SU-DHL-6 (cell line): ENCODE results near the gene NEK3.
"Not testable (repeated sequence)": the region's sequence is repeated elsewhere in the genome, so short reads cannot be mapped to it uniquely, and the experiment has no call there.

Experiments used
- H2AFZ ChIP-seq: fragments of 200-600 bp; sonication (generic); 2 replicates; pipeline ENCODE4 v1.6.1; 2014; ENCODE audit warnings: low read depth, mild to moderate bottlenecking, moderate library complexity, mixed read lengths, antibody characterized with exemption, low read length; ENCODE audit not compliant: severe bottlenecking
- H3F3A ChIP-seq: fragments of 200-600 bp; shearing (Covaris generic); 2 replicates; pipeline ENCODE4 v1.6.0; 2016; ENCODE audit warnings: antibody characterized with exemption, mild to moderate bottlenecking; ENCODE audit not compliant: insufficient read depth
- H3K27ac ChIP-seq: fragments of 200-600 bp; sonication (generic); 2 replicates; pipeline ENCODE4 v1.5.1; 2016; ENCODE audit warnings: low read depth, mild to moderate bottlenecking, low read length, moderate library complexity, mixed read lengths
- H3K27me3 ChIP-seq: fragments of 200-600 bp; sonication (generic), shearing (Covaris generic); 2 replicates; pipeline ENCODE4 v1.6.0; 2014; ENCODE audit warnings: mild to moderate bottlenecking, low read length
- H3K36me3 ChIP-seq: fragments of 200-600 bp; sonication (generic); 2 replicates; pipeline ENCODE4 v1.6.1; 2014; ENCODE audit warnings: mild to moderate bottlenecking, low read length, mixed read lengths
- H3K4me2 ChIP-seq: fragments of 300-600, 200-600 bp; shearing (Covaris generic), sonication (generic); 2 replicates; pipeline ENCODE4 v1.6.0; 2014; ENCODE audit warnings: low read length, low read depth, mild to moderate bottlenecking; ENCODE audit not compliant: poor library complexity, severe bottlenecking
- H3K4me3 ChIP-seq: fragments of 200-600 bp; sonication (generic); 2 replicates; pipeline ENCODE4 v1.5.1; 2014; ENCODE audit warnings: antibody characterized with exemption, low read length, mild to moderate bottlenecking, mixed read lengths; ENCODE audit not compliant: insufficient read depth, poor library complexity, severe bottlenecking
- H3K79me2 ChIP-seq: fragments of 200-600 bp; sonication (generic); 2 replicates; pipeline ENCODE4 v1.6.1; 2014; ENCODE audit warnings: mild to moderate bottlenecking, low read length, moderate library complexity; ENCODE audit not compliant: insufficient read depth
- H3K9ac ChIP-seq: fragments of 200-600 bp; sonication (generic); 2 replicates; pipeline ENCODE4 v1.7.0; 2014; ENCODE audit warnings: mild to moderate bottlenecking, low read length
- H3K9me2 ChIP-seq: fragments of 200-600 bp; sonication (generic); replicated peaks from 2 replicates; pipeline ENCODE4 v1.6.1; 2014; ENCODE audit warnings: low read length; ENCODE audit not compliant: insufficient read depth
- H3K9me3 ChIP-seq: fragments of 200-600 bp; sonication (generic); 2 replicates; pipeline ENCODE4 v1.6.1; 2014; ENCODE audit warnings: low read length, mixed read lengths; ENCODE audit not compliant: insufficient read depth
- H4K20me1 ChIP-seq: fragments of 200-600 bp; sonication (generic); 2 replicates; pipeline ENCODE4 v1.6.1; 2014; ENCODE audit warnings: low read depth, mild to moderate bottlenecking, antibody characterized with exemption, low read length, moderate library complexity, mixed read lengths
- CTCF ChIP-seq: fragments of 200-600 bp; sonication (generic); IDR thresholded peaks from one replicate; pipeline ENCODE4 v1.5.1; 2017; ENCODE audit warnings: antibody characterized with exemption, mild to moderate bottlenecking, low read length, moderate library complexity; ENCODE audit not compliant: insufficient read depth, poor library complexity, severe bottlenecking
- EZH2phosphoT487 ChIP-seq: fragments of 200-600 bp; sonication (generic), shearing (Covaris generic); conservative IDR thresholded peaks from 2 replicates; pipeline ENCODE4 v1.6.1; 2018; ENCODE audit warnings: mild to moderate bottlenecking, antibody characterized with exemption, low read length, moderate library complexity, mixed read lengths

The NEK3 gene

GRCh38 chr13:52105841-52106240, 53.6 kb downstream of the NEK3 start:
- Histone ChIP-seq H3K9me3 (no peaks in the 10 kb centered on the region), H3K4me3 (no peak overlapping the region), H3K9me2 (no peaks in the 10 kb centered on the region), H3K27me3 (no peaks in the 10 kb centered on the region), H3K4me2 (no peak overlapping the region), H2AFZ (no peak overlapping the region), H3K79me2 (no peaks in the 10 kb centered on the region), H3K27ac (no peak overlapping the region), H4K20me1 (no peaks in the 10 kb centered on the region), H3F3A (no peaks in the 10 kb centered on the region), H3K9ac (no peak overlapping the region), H3K36me3 (no peaks in the 10 kb centered on the region)
- TF ChIP-seq CTCF (no peak), EZH2phosphoT487 (no peak)

- no peak overlapping the region for H3K27ac ChIP-seq
- no peak overlapping the region for H3K4me2 ChIP-seq
- H3K9ac ChIP-seq: no peak overlapping the region
Observed at GRCh38 chr13:52104624-52105023, 54.8 kb downstream of the NEK3 start.

GRCh38 chr13:52103386-52103785, 56.0 kb downstream of the NEK3 start:
- H3K27me3 ChIP-seq: no peaks in the 10 kb centered on the region
- H2AFZ ChIP-seq: no peak overlapping the region
- no peaks in the 10 kb centered on the region for H4K20me1 ChIP-seq
- H3K4me2 ChIP-seq: no peak overlapping the region
- no peak overlapping the region for H3K4me3 ChIP-seq
- no peaks in the 10 kb centered on the region for H3K9me3 ChIP-seq
- no peak overlapping the region for H3K27ac ChIP-seq
- no peaks in the 10 kb centered on the region for H3K36me3 ChIP-seq
- no peaks in the 10 kb centered on the region for H3F3A ChIP-seq
- no peaks in the 10 kb centered on the region for H3K9me2 ChIP-seq
- no peak overlapping the region for H3K9ac ChIP-seq
- TF ChIP-seq EZH2phosphoT487: no peak
- TF ChIP-seq CTCF: no peak
- no peaks in the 10 kb centered on the region for H3K79me2 ChIP-seq

More at GRCh38 chr13:52104624-52105023, 54.8 kb downstream of the NEK3 start:
- H3K4me3 ChIP-seq: no peak overlapping the region
- H3K36me3 ChIP-seq: no peaks in the 10 kb centered on the region
- H3F3A ChIP-seq: no peaks in the 10 kb centered on the region
- no peak for TF ChIP-seq CTCF
- no peak for TF ChIP-seq EZH2phosphoT487
- no peaks in the 10 kb centered on the region for H4K20me1 ChIP-seq
- H3K9me2 ChIP-seq: no peaks in the 10 kb centered on the region
- H3K79me2 ChIP-seq: no peaks in the 10 kb centered on the region
- H2AFZ ChIP-seq: no peak overlapping the region
- H3K27me3 ChIP-seq: no peaks in the 10 kb centered on the region
- no peaks in the 10 kb centered on the region for H3K9me3 ChIP-seq

GRCh38 chr13:52102423-52102822, 57.0 kb downstream of the NEK3 start:
- not testable (repeated sequence) for H2AFZ ChIP-seq, H3K9ac ChIP-seq

More at GRCh38 chr13:52102423-52102822, 57.0 kb downstream of the NEK3 start:
- H3F3A ChIP-seq, H3K9me2 ChIP-seq, H3K27ac ChIP-seq, H3K36me3 ChIP-seq, H3K79me2 ChIP-seq, H3K27me3 ChIP-seq, H3K4me2 ChIP-seq, H3K4me3 ChIP-seq, H4K20me1 ChIP-seq, H3K9me3 ChIP-seq: not testable (repeated sequence)
